HepG2 (cell line): ENCODE data around the gene SLC25A10. TPM values are rescaled to one million over a fixed set of nuclear protein-coding genes. Genes with fewer than 3 reads are reported as not detected.
A peak's percentile ranks its signal among the peaks of the same experiment; 100 is the strongest.

ENCODE experiments used
- ATAD3A ChIP-seq: sonication (generic); formaldehyde crosslinking; IDR thresholded peaks from 2 replicates; pipeline ENCODE4 v1.4.0; 2020; ENCODE audit warnings: missing genetic modification reagents
- ATF7-NPFF ChIP-seq: sonication (generic); formaldehyde crosslinking; IDR thresholded peaks from 2 replicates; pipeline ENCODE4 v1.8.1; 2023; ENCODE audit warnings: mild to moderate bottlenecking, low read depth, missing genetic modification reagents, moderate library complexity
- CEBPG ChIP-seq: IDR thresholded peaks from 2 replicates; pipeline ENCODE4 v1.6.1; 2016
- DR1 ChIP-seq: sonication (generic); formaldehyde crosslinking; IDR thresholded peaks from 2 replicates; pipeline ENCODE4 v1.8.0; 2021; ENCODE audit warnings: mild to moderate bottlenecking, missing genetic modification reagents, inconsistent platforms
- FOXK2 ChIP-seq: fragments of 450-650 bp; IDR thresholded peaks from 2 replicates; pipeline ENCODE4 v1.6.1; 2016
- HIVEP1 ChIP-seq: sonication (generic); formaldehyde crosslinking; IDR thresholded peaks from 2 replicates; pipeline ENCODE4 v1.4.0; 2020; ENCODE audit warnings: mild to moderate bottlenecking, missing genetic modification reagents
- JUN ChIP-seq: sonication (generic); formaldehyde crosslinking; IDR thresholded peaks from 2 replicates; pipeline ENCODE4 v1.4.0; 2020; ENCODE audit warnings: mild to moderate bottlenecking, missing genetic modification reagents
- MLLT10 ChIP-seq: sonication (generic); formaldehyde crosslinking; IDR thresholded peaks from 2 replicates; pipeline ENCODE4 v1.4.0; 2020; ENCODE audit warnings: missing genetic modification reagents
- PAWR ChIP-seq: sonication (generic); formaldehyde crosslinking; IDR thresholded peaks from 2 replicates; pipeline ENCODE4 v1.4.0; 2020; ENCODE audit warnings: missing genetic modification reagents, mild to moderate bottlenecking, borderline replicate concordance
- SSRP1 ChIP-seq: IDR thresholded peaks from 2 replicates; pipeline ENCODE4 v1.6.1; 2016; ENCODE audit warnings: control low read depth
- TBP ChIP-seq: sonication (generic); formaldehyde crosslinking; IDR thresholded peaks from 2 replicates; pipeline ENCODE4 v1.5.0; 2020; ENCODE audit warnings: missing genetic modification reagents
- TBX3 ChIP-seq: fragments of 450-650 bp; IDR thresholded peaks from 2 replicates; pipeline ENCODE4 v1.6.1; 2017; ENCODE audit warnings: antibody characterized with exemption, mild to moderate bottlenecking, inconsistent platforms, borderline replicate concordance
- THAP11 ChIP-seq: IDR thresholded peaks from 2 replicates; pipeline ENCODE4 v1.6.1; 2016; ENCODE audit warnings: missing biosample characterization, missing genetic modification reagents
- ZFP36L1 ChIP-seq: sonication (generic); formaldehyde crosslinking; IDR thresholded peaks from 2 replicates; pipeline ENCODE4 v1.8.0; 2022; ENCODE audit warnings: mild to moderate bottlenecking, missing genetic modification reagents, moderate library complexity
- ZMYM3 ChIP-seq: sonication (generic); formaldehyde crosslinking; IDR thresholded peaks from 2 replicates; pipeline ENCODE4 v1.5.1; 2020; ENCODE audit warnings: mild to moderate bottlenecking, missing genetic modification reagents
- ZNF10 ChIP-seq: sonication (generic); formaldehyde crosslinking; IDR thresholded peaks from 2 replicates; pipeline ENCODE4 v1.4.0; 2020; ENCODE audit warnings: mild to moderate bottlenecking, low read depth, missing genetic modification reagents, borderline replicate concordance
- ZNF138 ChIP-seq: sonication (generic); formaldehyde crosslinking; IDR thresholded peaks from 2 replicates; pipeline ENCODE4 v1.5.0; 2020; ENCODE audit warnings: mild to moderate bottlenecking, low read depth, missing genetic modification reagents
- ZNF180 ChIP-seq: sonication (generic); formaldehyde crosslinking; IDR thresholded peaks from 2 replicates; pipeline ENCODE4 v1.4.0; 2020; ENCODE audit warnings: low read depth, missing genetic modification reagents, borderline replicate concordance
- ZNF382 ChIP-seq: sonication (generic); formaldehyde crosslinking; IDR thresholded peaks from 2 replicates; pipeline ENCODE4 v1.5.0; 2020; ENCODE audit warnings: missing genetic modification reagents, mild to moderate bottlenecking, borderline replicate concordance
- ZNF569 ChIP-seq: sonication (generic); formaldehyde crosslinking; IDR thresholded peaks from 2 replicates; pipeline ENCODE4 v1.5.0; 2020; ENCODE audit warnings: mild to moderate bottlenecking, missing genetic modification reagents, moderate library complexity, borderline replicate concordance
- ZNF746 ChIP-seq: sonication (generic); formaldehyde crosslinking; IDR thresholded peaks from 2 replicates; pipeline ENCODE4 v1.8.0; 2022; ENCODE audit warnings: mild to moderate bottlenecking, missing genetic modification reagents
- ZNF777 ChIP-seq: sonication (generic); formaldehyde crosslinking; IDR thresholded peaks from 2 replicates; pipeline ENCODE4 v1.4.0; 2020; ENCODE audit warnings: missing genetic modification reagents
- polyA plus RNA-seq, 8 experiments: library from polyadenylated mRNA; depleted of rRNA in 3 of 8; stranded (reverse) in 7 of 8; unstranded in 1 of 8; fragments of >200 nt; fragmentation: Illumina TruSeq in 4 of 8; extraction: Trizol in 4 of 8; gene quantifications; 2 replicates each; pipeline versions ENCODE4 v1.2.1 to v1.2.3, GENCODE V29; 2011 to 2016; ENCODE audit warnings: low read depth in 4 of 8, missing spikeins in 1 of 8, mixed read lengths in 1 of 8; ENCODE audit not compliant: insufficient read depth in 1 of 8
- total RNA-seq, 5 experiments: library from RNA; depleted of rRNA; stranded (reverse); fragments of >200 nt; fragmentation: Illumina TruSeq; extraction: Trizol; gene quantifications; 2 replicates each; pipeline ENCODE4 v1.2.3, GENCODE V29; 2016; ENCODE audit warnings: low read depth in 1 of 5
- TF ChIP-seq, protein P1 (sequence below): IDR thresholded peaks from 2 replicates; pipeline ENCODE4 v1.6.1; 2016; ENCODE audit warnings: mild to moderate bottlenecking, missing biosample characterization, missing genetic modification reagents
- TF ChIP-seq, protein P2 (sequence below): sonication (generic); formaldehyde crosslinking; IDR thresholded peaks from 2 replicates; pipeline ENCODE4 v1.8.0; 2022; ENCODE audit warnings: missing genetic modification reagents, mild to moderate bottlenecking, moderate library complexity, borderline replicate concordance
- TF ChIP-seq, protein P3 (sequence below): sonication (generic); formaldehyde crosslinking; IDR thresholded peaks from 2 replicates; pipeline ENCODE4 v1.4.0; 2020; ENCODE audit warnings: missing genetic modification reagents
- TF ChIP-seq, protein P4 (sequence below): fragments of 450-650 bp; IDR thresholded peaks from 2 replicates; pipeline ENCODE4 v1.6.1; 2016
- TF ChIP-seq, protein P5 (sequence below): sonication (generic); formaldehyde crosslinking; IDR thresholded peaks from 2 replicates; pipeline ENCODE4 v1.4.0; 2020; ENCODE audit warnings: mild to moderate bottlenecking, missing genetic modification reagents

The SLC25A10 gene
- total and polyA plus RNA-seq, 2 of the 13 experiments (the other 11 are each of a cell fraction or from before 2014, with no cell fraction given), result 46.5 to 140 TPM

DNA sequence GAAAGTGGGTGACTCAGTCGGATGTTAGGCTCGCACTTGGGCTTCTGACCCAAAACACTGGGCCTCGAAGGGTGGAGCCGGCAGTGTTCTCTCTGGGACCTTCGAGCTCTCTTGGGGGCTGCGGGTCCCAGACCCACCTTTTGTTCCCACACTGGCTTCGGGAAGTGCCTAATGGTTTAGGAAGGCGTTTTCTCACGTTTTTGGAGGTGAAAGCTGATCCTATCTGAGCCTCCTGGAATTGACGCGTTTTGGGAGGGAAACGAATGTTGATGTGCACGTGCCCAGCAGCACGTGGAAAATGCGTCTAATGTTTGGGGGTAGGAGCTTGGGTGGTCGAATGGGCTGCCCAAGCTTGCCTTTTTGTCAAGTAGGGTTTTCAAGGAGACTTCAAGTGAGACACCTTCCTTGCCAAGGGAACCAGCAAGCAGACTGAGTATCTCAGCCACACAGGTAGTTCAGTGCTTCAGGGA, 27.6 kb upstream of the SLC25A10 start (continued):
- 0 out of 2 replicates have a peak, but pooled peaks have one; percentile 16 for TF ChIP-seq ATF7-NPFF
- no peak for TF ChIP-seq ZNF382 (CRISPR knock-in tag)
- no peak for TF ChIP-seq CEBPG (CRISPR knock-in tag)
- no peak for TF ChIP-seq ZNF10 (CRISPR knock-in tag)
- no peak for TF ChIP-seq TBP (CRISPR knock-in tag)
- no peak for TF ChIP-seq FOXK2
- TF ChIP-seq, protein P1, sequence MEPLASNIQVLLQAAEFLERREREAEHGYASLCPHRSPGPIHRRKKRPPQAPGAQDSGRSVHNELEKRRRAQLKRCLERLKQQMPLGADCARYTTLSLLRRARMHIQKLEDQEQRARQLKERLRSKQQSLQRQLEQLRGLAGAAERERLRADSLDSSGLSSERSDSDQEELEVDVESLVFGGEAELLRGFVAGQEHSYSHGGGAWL (CRISPR knock-in tag), result no peak
- no peak for TF ChIP-seq ZMYM3 (CRISPR knock-in tag)
- TF ChIP-seq, protein P2, sequence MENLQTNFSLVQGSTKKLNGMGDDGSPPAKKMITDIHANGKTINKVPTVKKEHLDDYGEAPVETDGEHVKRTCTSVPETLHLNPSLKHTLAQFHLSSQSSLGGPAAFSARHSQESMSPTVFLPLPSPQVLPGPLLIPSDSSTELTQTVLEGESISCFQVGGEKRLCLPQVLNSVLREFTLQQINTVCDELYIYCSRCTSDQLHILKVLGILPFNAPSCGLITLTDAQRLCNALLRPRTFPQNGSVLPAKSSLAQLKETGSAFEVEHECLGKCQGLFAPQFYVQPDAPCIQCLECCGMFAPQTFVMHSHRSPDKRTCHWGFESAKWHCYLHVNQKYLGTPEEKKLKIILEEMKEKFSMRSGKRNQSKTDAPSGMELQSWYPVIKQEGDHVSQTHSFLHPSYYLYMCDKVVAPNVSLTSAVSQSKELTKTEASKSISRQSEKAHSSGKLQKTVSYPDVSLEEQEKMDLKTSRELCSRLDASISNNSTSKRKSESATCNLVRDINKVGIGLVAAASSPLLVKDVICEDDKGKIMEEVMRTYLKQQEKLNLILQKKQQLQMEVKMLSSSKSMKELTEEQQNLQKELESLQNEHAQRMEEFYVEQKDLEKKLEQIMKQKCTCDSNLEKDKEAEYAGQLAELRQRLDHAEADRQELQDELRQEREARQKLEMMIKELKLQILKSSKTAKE (CRISPR knock-in tag), result peak; percentile 26; the same call in 1 of the 2 replicates
- no peak for TF ChIP-seq PAWR
- TF ChIP-seq, protein P3, sequence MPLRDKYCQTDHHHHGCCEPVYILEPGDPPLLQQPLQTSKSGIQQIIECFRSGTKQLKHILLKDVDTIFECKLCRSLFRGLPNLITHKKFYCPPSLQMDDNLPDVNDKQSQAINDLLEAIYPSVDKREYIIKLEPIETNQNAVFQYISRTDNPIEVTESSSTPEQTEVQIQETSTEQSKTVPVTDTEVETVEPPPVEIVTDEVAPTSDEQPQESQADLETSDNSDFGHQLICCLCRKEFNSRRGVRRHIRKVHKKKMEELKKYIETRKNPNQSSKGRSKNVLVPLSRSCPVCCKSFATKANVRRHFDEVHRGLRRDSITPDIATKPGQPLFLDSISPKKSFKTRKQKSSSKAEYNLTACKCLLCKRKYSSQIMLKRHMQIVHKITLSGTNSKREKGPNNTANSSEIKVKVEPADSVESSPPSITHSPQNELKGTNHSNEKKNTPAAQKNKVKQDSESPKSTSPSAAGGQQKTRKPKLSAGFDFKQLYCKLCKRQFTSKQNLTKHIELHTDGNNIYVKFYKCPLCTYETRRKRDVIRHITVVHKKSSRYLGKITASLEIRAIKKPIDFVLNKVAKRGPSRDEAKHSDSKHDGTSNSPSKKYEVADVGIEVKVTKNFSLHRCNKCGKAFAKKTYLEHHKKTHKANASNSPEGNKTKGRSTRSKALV (CRISPR knock-in tag), result no peak
- no peak for TF ChIP-seq JUN
- TF ChIP-seq MLLT10 (CRISPR knock-in tag), result no peak
- no peak for TF ChIP-seq ZNF180 (CRISPR knock-in tag)
- no peak for TF ChIP-seq ZFP36L1 (CRISPR knock-in tag)
- TF ChIP-seq THAP11 (CRISPR knock-in tag), result no peak
- 0 out of 2 replicates have a peak, but pooled peaks have one; percentile 7 for TF ChIP-seq SSRP1 (CRISPR knock-in tag)
- no peak for TF ChIP-seq DR1
- TF ChIP-seq ZNF746 (CRISPR knock-in tag), result no peak
- TF ChIP-seq, protein P4, sequence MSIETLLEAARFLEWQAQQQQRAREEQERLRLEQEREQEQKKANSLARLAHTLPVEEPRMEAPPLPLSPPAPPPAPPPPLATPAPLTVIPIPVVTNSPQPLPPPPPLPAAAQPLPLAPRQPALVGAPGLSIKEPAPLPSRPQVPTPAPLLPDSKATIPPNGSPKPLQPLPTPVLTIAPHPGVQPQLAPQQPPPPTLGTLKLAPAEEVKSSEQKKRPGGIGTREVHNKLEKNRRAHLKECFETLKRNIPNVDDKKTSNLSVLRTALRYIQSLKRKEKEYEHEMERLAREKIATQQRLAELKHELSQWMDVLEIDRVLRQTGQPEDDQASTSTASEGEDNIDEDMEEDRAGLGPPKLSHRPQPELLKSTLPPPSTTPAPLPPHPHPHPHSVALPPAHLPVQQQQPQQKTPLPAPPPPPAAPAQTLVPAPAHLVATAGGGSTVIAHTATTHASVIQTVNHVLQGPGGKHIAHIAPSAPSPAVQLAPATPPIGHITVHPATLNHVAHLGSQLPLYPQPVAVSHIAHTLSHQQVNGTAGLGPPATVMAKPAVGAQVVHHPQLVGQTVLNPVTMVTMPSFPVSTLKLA, result peak; percentile 72
- no peak for TF ChIP-seq ATAD3A
- no peak for TF ChIP-seq ZNF777 (CRISPR knock-in tag)
- TF ChIP-seq TBX3, result no peak
- TF ChIP-seq, protein P5, sequence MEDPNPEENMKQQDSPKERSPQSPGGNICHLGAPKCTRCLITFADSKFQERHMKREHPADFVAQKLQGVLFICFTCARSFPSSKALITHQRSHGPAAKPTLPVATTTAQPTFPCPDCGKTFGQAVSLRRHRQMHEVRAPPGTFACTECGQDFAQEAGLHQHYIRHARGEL (CRISPR knock-in tag), result no peak
- no peak for TF ChIP-seq ZNF569 (CRISPR knock-in tag)
- TF ChIP-seq ZNF138 (CRISPR knock-in tag), result no peak
- no peak for TF ChIP-seq HIVEP1 (CRISPR knock-in tag)
